GM12878 (cell line): ENCODE data around the gene CLPTM1L. TPM values are rescaled to one million over a fixed set of nuclear protein-coding genes. Genes with fewer than 3 reads are reported as not detected.

Experiments
- ATAC-seq: fragments of 200-7000 bp; cut with Tn5 transposase; 3 replicates; pipeline ENCODE4 v1.9.1; 2020; ENCODE audit warnings: mild to moderate bottlenecking, moderate library complexity
- BruUV-seq: library from RNA; stranded (reverse); fragments of 400-500 nt; replicated peaks from 2 replicates; lab custom pipeline; 2021; lab: Mats Ljungman, UMichigan
- CTCF ChIA-PET: fragments of 300-600 bp; sonication (Branson Sonifier 250); formaldehyde crosslinking; extraction: SDS; loops from one replicate; lab custom pipeline; 2021; ENCODE audit warnings: inconsistent platforms; lab: Yijun Ruan, JAX
- POLR2A ChIA-PET: fragments of 350-600 bp; formaldehyde crosslinking; extraction: SDS; loops from one replicate; lab custom pipeline; 2021; ENCODE audit warnings: inconsistent platforms; lab: Charles Lee
- RAD21 ChIA-PET: fragments of 300-600 bp; sonication (Branson Sonifier 250); formaldehyde crosslinking; loops from one replicate; lab custom pipeline; 2023; ENCODE audit warnings: antibody characterized with exemption; ENCODE audit not compliant: unreplicated experiment; lab: Charles Lee
- SMC1A ChIA-PET: fragments of 300-600 bp; sonication (Branson Sonifier 250); formaldehyde crosslinking; loops from one replicate; lab custom pipeline; 2023; ENCODE audit not compliant: unreplicated experiment, uncharacterized antibody; lab: Charles Lee
- DNase-seq: peaks from one replicate; pipeline ENCODE4 v3.0.0-alpha.2; 2011; ENCODE audit warnings: low read depth, low spot score
- FAIRE-seq: peaks from 3 replicates; lab custom pipeline; 2011; peaks lifted over from hg19 to GRCh38; lab: Jason Lieb, UNC
- H2AFZ ChIP-seq: 2 replicates; pipeline ENCODE4 v1.6.0; 2011; ENCODE audit warnings: low read depth, low read length, control low read depth; ENCODE audit not compliant: control insufficient read depth
- H3K27ac ChIP-seq: 2 replicates; pipeline ENCODE4 v1.5.1; 2011; ENCODE audit warnings: control low read depth; ENCODE audit not compliant: control insufficient read depth, insufficient read depth
- H3K27me3 ChIP-seq, 2 experiments: replicated peaks in 1 of 2; 2 replicates each; pipeline versions ENCODE4 v1.6.0 to v1.6.1; 2011; ENCODE audit warnings: low read length in 1 of 2; ENCODE audit not compliant: control insufficient read depth in 2 of 2, insufficient read depth in 2 of 2
- H3K36me3 ChIP-seq, 2 experiments: 2 replicates each; pipeline ENCODE4 v1.5.1; 2011; ENCODE audit warnings: low read length in 1 of 2; ENCODE audit not compliant: control insufficient read depth in 2 of 2, insufficient read depth in 2 of 2
- H3K4me1 ChIP-seq: 2 replicates; pipeline ENCODE4 v1.6.1; 2011; ENCODE audit warnings: mild to moderate bottlenecking, low read length, moderate library complexity, mixed read lengths; ENCODE audit not compliant: control insufficient read depth, insufficient read depth
- H3K4me2 ChIP-seq: 2 replicates; pipeline ENCODE4 v1.6.0; 2011; ENCODE audit warnings: control low read depth; ENCODE audit not compliant: control insufficient read depth, insufficient read depth
- H3K4me3 ChIP-seq: fragments of 200-600 bp; sonication (generic); 2 replicates; pipeline ENCODE4 v1.5.1; 2016
- H3K79me2 ChIP-seq: 2 replicates; pipeline ENCODE4 v1.6.0; 2011; ENCODE audit warnings: low read length; ENCODE audit not compliant: control insufficient read depth, insufficient read depth
- H3K9ac ChIP-seq: 2 replicates; pipeline ENCODE4 v1.8.0; 2011; ENCODE audit warnings: low read length, control low read depth, mixed read lengths; ENCODE audit not compliant: control insufficient read depth, insufficient read depth
- H3K9me3 ChIP-seq: replicated peaks from 3 replicates; pipeline ENCODE4 v1.5.1; 2011; ENCODE audit warnings: mild to moderate bottlenecking, low read length; ENCODE audit not compliant: control insufficient read depth, insufficient read depth
- H4K20me1 ChIP-seq: 2 replicates; pipeline ENCODE4 v1.6.0; 2011; ENCODE audit not compliant: control insufficient read depth, insufficient read depth
- BHLHE40 ChIP-seq, 2 experiments: fragments of 450-650 bp in 1 of 2; IDR thresholded peaks; 2 replicates each; pipeline ENCODE4 v1.6.1; 2011 to 2017; ENCODE audit warnings: low read depth in 2 of 2, borderline replicate concordance in 1 of 2, improper control_type of control experiment in 1 of 2, low read length in 1 of 2, mild to moderate bottlenecking in 1 of 2
- GABPA ChIP-seq: IDR thresholded peaks from 2 replicates; pipeline ENCODE4 v1.6.1; 2014; ENCODE audit warnings: antibody characterized with exemption, low read depth, mild to moderate bottlenecking, inconsistent platforms
- HSF1 ChIP-seq: fragments of 150-350 bp; IDR thresholded peaks from 2 replicates; pipeline ENCODE4 v1.6.1; 2014; ENCODE audit warnings: mild to moderate bottlenecking, low read depth, low read length
- IRF4 ChIP-seq: IDR thresholded peaks from 2 replicates; pipeline ENCODE4 v1.6.1; 2011; ENCODE audit warnings: low read depth, low read length
- MXI1 ChIP-seq: fragments of 150-350 bp; IDR thresholded peaks from 2 replicates; pipeline ENCODE4 v1.6.1; 2011; ENCODE audit warnings: low read depth, mild to moderate bottlenecking, inconsistent platforms, low read length, improper control_type of control experiment
- NFYA ChIP-seq: IDR thresholded peaks from 2 replicates; pipeline ENCODE4 v1.6.1; 2011; ENCODE audit warnings: low read depth, mild to moderate bottlenecking, low read length, improper control_type of control experiment, borderline replicate concordance
- NR2C2 ChIP-seq: IDR thresholded peaks from 2 replicates; pipeline ENCODE4 v1.6.1; 2011; ENCODE audit warnings: borderline replicate concordance, low read depth; ENCODE audit not compliant: control insufficient read depth, insufficient read length
- POLR2A ChIP-seq: IDR thresholded peaks from 2 replicates; pipeline ENCODE4 v1.6.1; 2011; ENCODE audit warnings: low read depth, mild to moderate bottlenecking, low read length
- RAD21 ChIP-seq: IDR thresholded peaks from 2 replicates; pipeline ENCODE4 v1.6.1; 2011; ENCODE audit warnings: mild to moderate bottlenecking, low read depth, low read length, moderate library complexity; ENCODE audit not compliant: insufficient read depth
- RB1 ChIP-seq: fragments of 450-650 bp; formaldehyde crosslinking; IDR thresholded peaks from 2 replicates; pipeline ENCODE4 v1.6.1; 2017; ENCODE audit warnings: mild to moderate bottlenecking, borderline replicate concordance
- RFX5 ChIP-seq: IDR thresholded peaks from 2 replicates; pipeline ENCODE4 v1.6.1; 2011; ENCODE audit warnings: low read depth, low read length, improper control_type of control experiment
- SIX5 ChIP-seq: IDR thresholded peaks from 2 replicates; pipeline ENCODE4 v1.6.1; 2011; ENCODE audit warnings: mild to moderate bottlenecking, low read depth, low read length, moderate library complexity; ENCODE audit not compliant: severe bottlenecking
- SMAD1 ChIP-seq: fragments of 450-650 bp; IDR thresholded peaks from 2 replicates; pipeline ENCODE4 v1.6.1; 2018; ENCODE audit warnings: mild to moderate bottlenecking, low read depth; ENCODE audit not compliant: partially characterized antibody
- SP1 ChIP-seq: IDR thresholded peaks from one replicate; pipeline ENCODE4 v1.6.1; 2011; ENCODE audit warnings: low read depth, low read length
- SRF ChIP-seq, 2 experiments: IDR thresholded peaks; 2 replicates each; pipeline ENCODE4 v1.6.1; 2011; ENCODE audit warnings: low read depth in 2 of 2, low read length in 2 of 2, mild to moderate bottlenecking in 1 of 2, moderate library complexity in 1 of 2
- TARDBP ChIP-seq: IDR thresholded peaks from 2 replicates; pipeline ENCODE4 v1.6.1; 2016; ENCODE audit warnings: borderline replicate concordance
- TBL1XR1 ChIP-seq: IDR thresholded peaks from 2 replicates; pipeline ENCODE4 v1.6.1; 2012; ENCODE audit warnings: low read depth, low read length, improper control_type of control experiment
- TCF7 ChIP-seq: IDR thresholded peaks from 2 replicates; pipeline ENCODE4 v1.6.1; 2014; ENCODE audit warnings: antibody characterized with exemption, borderline replicate concordance
- ZZZ3 ChIP-seq: IDR thresholded peaks from 2 replicates; pipeline ENCODE4 v1.6.1; 2011; ENCODE audit warnings: low read depth; ENCODE audit not compliant: control insufficient read depth, insufficient read length
- WGBS: methylation state at CpG from one replicate; pipeline ENCODE4 v1.1.6; 2016; ENCODE audit warnings: low lambda C conversion rate; ENCODE audit not compliant: insufficient replicate concordance, insufficient coverage; ENCODE audit errors: missing lambda C conversion rate; 5-methylcytosine and 5-hydroxymethylcytosine counted together
- in situ Hi-C: fragments of 300-500 bp; cut with MboI; formaldehyde crosslinking; loops from 9 replicates; pipeline ENCODE4 v1.14.3; 2018; ENCODE audit warnings: mixed read lengths
- intact Hi-C: fragments of 100-400 bp; cut with micrococcal nuclease; formaldehyde crosslinking; loops from one replicate; pipeline ENCODE4 v1.14.2; 2022; ENCODE audit not compliant: unreplicated experiment
- polyA plus RNA-seq, 11 experiments: library from polyadenylated mRNA; depleted of rRNA in 4 of 11; unstranded in 6 of 11; stranded (reverse) in 5 of 11; fragments of >200 nt; fragmentation: Nextera tagmentation in 4 of 11; fragmentation: Illumina TruSeq in 1 of 11; extraction: Ambion mirVana in 4 of 11; extraction: Trizol in 1 of 11; gene quantifications; 1 replicate in 1 of 11; 2 replicates in 10 of 11; pipeline versions ENCODE4 v1.2.1 to v1.2.3, GENCODE V29; 2011 to 2016; ENCODE audit warnings: inconsistent platforms in 2 of 11, missing spikeins in 2 of 11, low read depth in 1 of 11
- total RNA-seq, 4 experiments: library from RNA; depleted of rRNA in 3 of 4; stranded (reverse); fragments of >200 nt in 3 of 4; fragmentation: Illumina TruSeq in 1 of 4; extraction: Trizol in 1 of 4; gene quantifications; 2 replicates each; pipeline versions ENCODE4 v1.2.1 to v1.2.3, GENCODE V29; 2013 to 2021

Gene CLPTM1L
- total and polyA plus RNA-seq, 10 of the 15 experiments (the other 5 are each of a cell fraction or from before 2014, with no cell fraction given), result 2.9 to 278 (median 135) TPM

- no peak for DNase-seq
- intact Hi-C loops, result no loop called here
These were observed 20.6 kb downstream of the CLPTM1L start for GRCh38 chr5:1324301-1324700.

GRCh38 chr5:1323803-1324173 is 21.1 kb downstream of the CLPTM1L start:
- no peaks in the 10 kb centered on the region for H3K9me3 ChIP-seq
- no peak overlapping the region for H3K4me2 ChIP-seq
- no peaks in the 10 kb centered on the region for H3K79me2 ChIP-seq
- H2AFZ ChIP-seq, result no peak overlapping the region
- no peak overlapping the region for H3K4me3 ChIP-seq
- 96% methylated on average over 13 of the region's 13 CpGs for WGBS
- no peaks in the 10 kb centered on the region for H3K4me1 ChIP-seq
- H3K36me3 ChIP-seq, result peaks cover 9 to 51% of the 10 kb centered on the region in 2 experiments; a peak in 3 of 4 replicates
- DNase-seq (no peak), FAIRE-seq (no peak), ATAC-seq (no peak)
- no peak overlapping the region for H3K27ac ChIP-seq
- SMC1A ChIA-PET, result interaction anchor here (1.3 kb wide), 1 partner anchor 20 kb away, joined by 3 read pairs; no protein-coding TSS in a partner anchor
- CTCF ChIA-PET, result no interaction called here
- intact Hi-C loops (no loop called here), in situ Hi-C loops (no loop called here)
- no peak overlapping the region for H3K9ac ChIP-seq
- RAD21 ChIA-PET, result no interaction called here
- no peaks in the 10 kb centered on the region for H3K27me3 ChIP-seq
- no peak for TF ChIP-seq TBL1XR1
- no peak for TF ChIP-seq NR2C2
- TF ChIP-seq RB1, result no peak
- no peak for TF ChIP-seq TARDBP
- TF ChIP-seq RAD21, result no peak
- TF ChIP-seq RFX5, result no peak
- TF ChIP-seq IRF4, result no peak
- TF ChIP-seq POLR2A, result no peak
- TF ChIP-seq BHLHE40 (IDR thresholded peaks at IDR 0.05; ENCODE audit: borderline replicate concordance in 1 of 2, low read depth in 2 of 2, low read length in 1 of 2), result no peak
- no peak for TF ChIP-seq SMAD1
- no peak for TF ChIP-seq SRF (IDR thresholded peaks at IDR 0.05; ENCODE audit: low read depth in 2 of 2, low read length in 2 of 2)
- no peak for TF ChIP-seq SP1
- TF ChIP-seq NFYA, result no peak
- TF ChIP-seq HSF1, result no peak
- TF ChIP-seq MXI1, result no peak
- POLR2A ChIA-PET, result no interaction called here
- no peaks in the 10 kb centered on the region for H4K20me1 ChIP-seq
- no TSS peak for BruUV-seq

More at GRCh38 chr5:1324301-1324700, 20.6 kb downstream of the CLPTM1L start:
- ChIA-PET RAD21 (no interaction called here), CTCF (no interaction called here), POLR2A (no interaction called here), SMC1A (interaction anchor here (1.3 kb wide), 1 partner anchor 20 kb away, joined by 3 read pairs; no protein-coding TSS in a partner anchor)
- H4K20me1 ChIP-seq, result no peaks in the 10 kb centered on the region
- in situ Hi-C loops, result no loop called here
- H3K9ac ChIP-seq, result no peak overlapping the region
- H3K36me3 ChIP-seq, result peaks cover 9 to 47% of the 10 kb centered on the region in 2 experiments; a peak in 3 of 4 replicates
- no peaks in the 10 kb centered on the region for H3K79me2 ChIP-seq
- H3K4me2 ChIP-seq, result no peak overlapping the region
- no peak overlapping the region for H2AFZ ChIP-seq
- no peaks in the 10 kb centered on the region for H3K4me1 ChIP-seq
- ATAC-seq (no peak), FAIRE-seq (no peak)
- WGBS, result over 99% methylated on average over 15 of the region's 15 CpGs
- H3K9me3 ChIP-seq, result no peaks in the 10 kb centered on the region
- no peak overlapping the region for H3K27ac ChIP-seq
- no TSS peak for BruUV-seq
- no peak for TF ChIP-seq SIX5
- TF ChIP-seq TCF7, result no peak
- no peak for TF ChIP-seq GABPA
- TF ChIP-seq ZZZ3, result no peak
- no peaks in the 10 kb centered on the region for H3K27me3 ChIP-seq
- no peak overlapping the region for H3K4me3 ChIP-seq
